Muscle of back (tissue), 11 donors: ENCODE measurements around the gene BEX4. TPM values are rescaled to one million over a fixed set of nuclear protein-coding genes. Genes with fewer than 3 reads are reported as not detected.
"Not testable (repeated sequence)": the region's sequence is repeated elsewhere in the genome, so short reads cannot be mapped to it uniquely, and the experiment has no call there.

Experiments used
- DNase-seq, 3 donors: peaks; one replicate each; pipeline versions ENCODE4 v3.0.0 to v3.0.0-alpha.2; 2013
- polyA plus RNA-seq, 10 donors: library from polyadenylated mRNA; unstranded; fragments of 120-200 nt; gene quantifications; one replicate each; pipeline ENCODE4 v1.2.1, GENCODE V29; 2013; ENCODE audit not compliant: insufficient read length in 10 of 10

The BEX4 gene
- polyA plus RNA-seq, 10 donors = 32.2 to 56.7 (median 43.1) TPM

GRCh38 chrX:103234869-103235268 lies 20.0 kb downstream of the BEX4 start:
- no peak for DNase-seq

GRCh38 chrX:103235608-103236007 lies 20.7 kb downstream of the BEX4 start:
- not testable (repeated sequence) for DNase-seq

GRCh38 chrX:103236296-103236695 lies 21.4 kb downstream of the BEX4 start:
- DNase-seq = no peak

GRCh38 chrX:103240155-103240554 lies 25.2 kb downstream of the BEX4 start:
- DNase-seq = no peak

- DNase-seq = peak in 2 of 3 donors; percentile 7 to 25
These were observed 33.6 kb downstream of the BEX4 start for GRCh38 chrX:103248553-103248952.

- no peak for DNase-seq
These were observed 34.9 kb downstream of the BEX4 start for GRCh38 chrX:103249805-103250204.

- DNase-seq = no peak
These were observed 36.1 kb downstream of the BEX4 start for GRCh38 chrX:103250977-103251376.

- DNase-seq = peak in 2 of 3 donors; percentile 3 to 28
These were observed 38.7 kb downstream of the BEX4 start for GRCh38 chrX:103253608-103254007.

GRCh38 chrX:103254171-103254824 lies 39.4 kb downstream of the BEX4 start:
- DNase-seq = peak; percentile 29 to 87 (median 55)

- DNase-seq = peak; percentile 83 to 92 (median 87)
These were observed 40.1 kb downstream of the BEX4 start, which contains the start of gene TCEAL8 for GRCh38 chrX:103254921-103255493. Gene TCEAL8 (minus strand): TSS chrX:103255155. CDS start chrX:103253979, 1,176 bp downstream.

- no peak for DNase-seq
These were observed 41.7 kb downstream of the BEX4 start for GRCh38 chrX:103256651-103257050.

- DNase-seq = no peak
These were observed 43.4 kb downstream of the BEX4 start for GRCh38 chrX:103258275-103258674.

Other genes starting within 250 kb of the BEX4 start
- gene BEX1, start 150.9 kb upstream of the BEX4 start, polyA plus RNA-seq = 1 to 10 TPM in 7 of 10 donors, under 1 TPM in 3; 0.53 to 3.4 (median 1.8) TPM
- under 1 TPM in 2 of 10 donors, not detected in 8; 0.31 to 0.50 TPM for gene NXF3, start 122.0 kb upstream of the BEX4 start, polyA plus RNA-seq
- gene TCEAL8, start 40.0 kb downstream of the BEX4 start, polyA plus RNA-seq = 100 to 1,000 TPM; 103 to 134 (median 118) TPM
- gene TCEAL5, start 61.6 kb downstream of the BEX4 start, polyA plus RNA-seq = 1 to 10 TPM; 4.9 to 9.0 (median 6.6) TPM
- 10 to 100 TPM; 24.7 to 42.0 (median 34.0) TPM for gene BEX2, start 95.9 kb downstream of the BEX4 start, polyA plus RNA-seq
- 100 to 1,000 TPM; 163 to 576 (median 330) TPM for gene TCEAL7, start 115.1 kb downstream of the BEX4 start, polyA plus RNA-seq
- 100 to 1,000 TPM; 141 to 198 (median 159) TPM for gene TCEAL9, start 141.4 kb downstream of the BEX4 start, polyA plus RNA-seq
- 100 to 1,000 TPM; 117 to 242 (median 160) TPM for gene BEX3, start 161.4 kb downstream of the BEX4 start, polyA plus RNA-seq